NCI-H128 (cell line): ENCODE results near the gene SULT1C3.

ENCODE experiments used
- DNase-seq: peaks from one replicate; lab custom pipeline; 2025; ENCODE audit not compliant: unreplicated experiment; lab: John Stamatoyannopoulos, UW

SULT1C3 gene

DNA sequence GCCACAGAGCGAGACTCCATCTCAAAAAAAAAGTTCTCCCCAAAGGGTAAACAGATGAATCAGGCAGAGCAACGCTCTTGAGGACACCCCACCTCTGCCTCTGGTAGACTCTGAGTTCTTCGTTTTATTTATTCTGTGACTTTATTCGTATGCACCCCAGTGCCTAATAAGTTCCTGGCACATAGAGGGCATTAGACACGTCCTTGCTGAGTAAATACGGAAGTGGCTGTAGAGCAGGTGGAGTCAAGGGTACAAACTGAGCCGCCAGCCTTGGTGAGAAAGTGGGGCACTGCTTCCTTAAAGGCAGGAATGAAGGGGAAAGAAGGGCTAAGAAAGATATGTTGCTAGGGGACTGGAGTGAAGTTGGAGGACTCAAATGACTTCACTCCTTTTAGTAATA is 61.8 kb downstream of the SULT1C3 start:
- no peak for DNase-seq

DNA sequence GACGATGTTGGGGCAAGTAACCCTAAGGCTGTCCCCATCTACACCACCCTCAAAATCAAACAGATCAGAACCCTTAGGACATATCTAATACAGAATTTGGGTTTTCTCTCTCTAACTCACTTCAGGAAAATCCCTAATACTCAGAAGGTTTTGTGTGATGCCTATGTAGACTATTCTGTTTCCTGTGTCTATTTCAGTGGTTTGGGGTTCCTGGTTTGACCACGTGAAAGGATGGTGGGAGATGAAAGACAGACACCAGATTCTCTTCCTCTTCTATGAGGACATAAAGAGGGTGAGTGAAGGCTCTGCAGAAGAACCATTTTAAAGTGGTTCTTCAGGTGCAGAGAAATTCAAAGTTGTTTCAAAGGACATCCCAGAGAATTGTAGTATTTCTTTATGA is 65.2 kb downstream of the SULT1C3 start:
- no peak for DNase-seq

DNA sequence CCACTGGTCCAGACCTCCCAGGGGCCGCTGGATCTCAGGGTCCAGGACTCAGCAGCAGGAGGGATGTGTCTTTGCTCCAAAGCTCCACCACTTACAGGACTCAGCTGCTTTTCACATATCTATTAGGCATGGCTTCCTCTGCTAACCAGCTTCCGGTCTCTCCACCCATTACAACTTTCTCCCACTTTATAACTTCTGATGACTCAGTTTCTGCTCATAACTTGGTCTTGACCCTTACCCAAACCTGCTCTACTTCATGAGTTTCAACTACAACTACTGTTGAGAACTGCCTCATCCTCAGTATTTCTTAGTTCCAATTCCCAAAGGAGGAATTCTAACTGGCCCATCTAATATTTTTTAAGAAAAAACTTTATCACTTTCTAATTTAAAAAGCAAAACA is 66.1 kb downstream of the SULT1C3 start:
- DNase-seq = no peak

DNA sequence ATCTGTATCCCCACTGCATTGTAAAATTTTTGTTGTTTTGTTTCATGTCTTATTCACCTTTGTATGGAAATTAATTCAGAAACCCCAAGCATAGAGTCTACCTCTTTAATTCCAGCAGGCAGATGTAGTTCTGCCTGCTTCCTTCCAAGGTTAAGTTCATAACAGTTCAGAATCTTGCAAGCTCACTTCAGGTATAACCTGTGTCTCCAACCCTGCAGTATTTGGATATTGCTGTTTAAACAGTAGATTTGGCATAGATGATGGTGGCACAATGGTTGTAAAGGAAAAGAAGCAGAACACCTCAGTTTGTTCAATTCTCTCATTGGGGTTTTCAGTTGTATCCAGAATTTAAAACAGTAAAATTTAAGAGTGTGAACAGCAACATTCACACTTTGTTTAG is 70.1 kb downstream of the SULT1C3 start:
- DNase-seq = no peak
